Left lobe of liver (tissue), 2 donors: Measurements from ENCODE around the gene PIK3AP1. TPM values are rescaled to one million over a fixed set of nuclear protein-coding genes. Genes with fewer than 3 reads are reported as not detected.
"Not testable (repeated sequence)": the region's sequence is repeated elsewhere in the genome, so short reads cannot be mapped to it uniquely, and the experiment has no call there.

ENCODE experiments used
- ATAC-seq: fragments of 200-7000 bp; cut with Tn5 transposase; one replicate; pipeline ENCODE4 v1.9.1; 2020; ENCODE audit warnings: mild to moderate bottlenecking, moderate library complexity
- DNase-seq: peaks from one replicate; pipeline ENCODE4 v3.0.0-alpha.2; 2020; ENCODE audit warnings: low spot score
- total RNA-seq: library from RNA; stranded (reverse); gene quantifications from one replicate; pipeline ENCODE4 v1.2.1, GENCODE V29; 2021
- donor health status: DM: no; HTN: no; CAD: no; lungs with moderate emphysema.
- donor health status: DM: no; HTN: yes; CAD: no.

Gene PIK3AP1
- total RNA-seq, 1 donor from 2014 or later: 35.7 TPM

DNA sequence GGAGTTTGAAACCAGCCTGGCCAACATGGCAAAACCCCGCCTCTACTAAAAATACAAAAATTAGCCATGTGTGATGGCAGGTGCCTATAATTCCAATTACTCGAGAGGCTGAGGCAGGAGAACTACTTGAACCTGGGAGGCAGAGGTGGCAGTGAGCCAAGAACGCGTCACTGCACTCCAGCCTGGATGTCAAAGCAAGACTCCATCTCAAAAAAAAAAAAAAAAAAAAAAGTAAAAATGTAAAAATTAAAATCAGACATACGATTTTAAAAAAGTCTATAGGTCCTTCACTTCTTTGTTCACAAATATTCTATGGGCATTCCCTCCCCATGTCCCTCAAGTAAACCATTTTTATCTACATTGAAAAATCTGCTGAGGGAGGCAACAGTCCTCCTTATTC lies 171.7 kb downstream of the PIK3AP1 start:
- no peak for DNase-seq
- ATAC-seq: no peak

DNA sequence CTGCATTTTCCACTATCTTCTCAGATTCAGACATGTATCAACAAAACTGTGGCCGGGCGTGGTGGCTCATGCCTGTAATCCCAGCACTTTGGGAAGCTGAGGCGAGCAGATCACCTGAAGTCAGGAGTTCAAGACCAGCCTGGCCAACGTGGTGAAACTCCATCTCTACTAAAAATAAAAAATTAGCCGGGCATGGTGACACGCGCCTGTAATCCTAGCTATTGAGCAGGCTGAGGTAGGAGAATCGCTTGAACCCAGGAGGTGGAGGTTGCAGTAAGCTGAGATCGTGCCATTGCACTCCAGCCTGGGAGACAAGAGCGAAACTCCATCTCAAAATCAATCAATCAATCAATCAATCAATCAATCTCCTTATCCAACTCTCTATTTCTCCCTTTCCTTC lies 174.8 kb downstream of the PIK3AP1 start:
- ATAC-seq, DNase-seq: not testable (repeated sequence)

Other genes with a start within 250 kb of the PIK3AP1 start
- gene TLL2, start 206.6 kb downstream of the PIK3AP1 start, total RNA-seq: not detected
- 69.7 TPM for gene TM9SF3, start 133.5 kb downstream of the PIK3AP1 start, total RNA-seq
- 9.2 TPM for gene LCOR, start 111.8 kb upstream of the PIK3AP1 start, total RNA-seq